NCI-H146 treated with DMSO at 0.1 percent for 48 hours (cell line): ENCODE results near the gene OSBPL2.

Source experiments
- DNase-seq: peaks from one replicate; lab custom pipeline; 2025; ENCODE audit not compliant: unreplicated experiment; lab: John Stamatoyannopoulos, UW

The OSBPL2 gene

GRCh38 chr20:62333820-62334595, 95.7 kb downstream of the OSBPL2 start:
- DNase-seq = no peak

GRCh38 chr20:62334881-62335280, 96.6 kb downstream of the OSBPL2 start:
- DNase-seq = no peak

- DNase-seq = no peak
Measured at GRCh38 chr20:62335532-62335931, 97.2 kb downstream of the OSBPL2 start.

GRCh38 chr20:62336329-62336728, 98.0 kb downstream of the OSBPL2 start:
- no peak for DNase-seq

GRCh38 chr20:62336775-62337557, 98.6 kb downstream of the OSBPL2 start:
- no peak for DNase-seq

GRCh38 chr20:62337558-62338293, 99.4 kb downstream of the OSBPL2 start:
- DNase-seq = no peak

GRCh38 chr20:62338294-62338620, 99.9 kb downstream of the OSBPL2 start:
- DNase-seq = no peak

- DNase-seq = no peak
Measured at GRCh38 chr20:62339647-62340062, 101.3 kb downstream of the OSBPL2 start.

- DNase-seq = no peak
Measured at GRCh38 chr20:62342910-62343309, 104.6 kb downstream of the OSBPL2 start.

- DNase-seq = no peak
Measured at GRCh38 chr20:62344092-62344491, 105.8 kb downstream of the OSBPL2 start.

GRCh38 chr20:62344782-62345181, 106.5 kb downstream of the OSBPL2 start:
- DNase-seq = no peak
